ENCODE results near the gene USP7. TPM values are rescaled to one million over a fixed set of nuclear protein-coding genes. Genes with fewer than 3 reads are reported as not detected.

The USP7 gene
- 53.6 and 55.8 TPM in 2 replicates for total RNA-seq

GRCh38 chr16:8963821-8964441 is at the start of gene USP7:
TSS of gene USP7 (minus strand) at chr16:8963906. CDS start at chr16:8963285, 621 bp downstream.

GRCh38 chr16:8882041-8882617 is 81.6 kb downstream of the USP7 start, which contains the start of gene LITAFD:
TSS of gene LITAFD (plus strand) at chr16:8882351. CDS start at chr16:8884356, 2,005 bp downstream.

GRCh38 chr16:8868416-8869211 is 95.1 kb downstream of the USP7 start, which contains the start of gene CARHSP1:
TSS of gene CARHSP1 (minus strand) at chr16:8869006. CDS start at chr16:8859328, 9,678 bp downstream.

Other genes with a start within 250 kb of the USP7 start
- 6.5 and 7.4 TPM in 2 replicates for gene TMEM186, start 166.3 kb downstream of the USP7 start, total RNA-seq
- 27.4 and 30.7 TPM in 2 replicates for gene PMM2, start 166.1 kb downstream of the USP7 start, total RNA-seq
- gene CARHSP1, start 94.9 kb downstream of the USP7 start, total RNA-seq = 111 and 148 TPM in 2 replicates
- not detected in 2 replicates for gene LITAFD, start 81.6 kb downstream of the USP7 start, total RNA-seq
- gene HAPSTR1, start 127.7 kb upstream of the USP7 start, total RNA-seq = 90.4 and 106 TPM in 2 replicates

All from uterine smooth muscle cell (primary cell).